ENCODE data around the gene HMG20B.

The HMG20B gene

GRCh38 chr19:3608079-3608641 lies 35.4 kb downstream of the HMG20B start:
- DNase-seq, result no peak

- DNase-seq, result no peak
Measured at GRCh38 chr19:3608750-3609322, 36.1 kb downstream of the HMG20B start.

GRCh38 chr19:3609779-3610719 lies 37.3 kb downstream of the HMG20B start:
- no peak for DNase-seq

GRCh38 chr19:3610745-3611717 lies 38.3 kb downstream of the HMG20B start:
- DNase-seq, result no peak

GRCh38 chr19:3611841-3612240 lies 39.1 kb downstream of the HMG20B start:
- no peak for DNase-seq

- no peak for DNase-seq
Measured at GRCh38 chr19:3612330-3612729, 39.6 kb downstream of the HMG20B start.

GRCh38 chr19:3612901-3613741 lies 40.4 kb downstream of the HMG20B start:
- DNase-seq, result no peak

- no peak for DNase-seq
Measured at GRCh38 chr19:3613818-3614661, 41.3 kb downstream of the HMG20B start.

GRCh38 chr19:3614858-3615505 lies 42.2 kb downstream of the HMG20B start:
- no peak for DNase-seq

- DNase-seq, result no peak
Measured at GRCh38 chr19:3615524-3616135, 42.9 kb downstream of the HMG20B start.

GRCh38 chr19:3617463-3617862 lies 44.7 kb downstream of the HMG20B start:
- no peak for DNase-seq

- DNase-seq, result no peak
Measured at GRCh38 chr19:3618144-3618810, 45.5 kb downstream of the HMG20B start.

- DNase-seq, result no peak
Measured at GRCh38 chr19:3618811-3619630, 46.3 kb downstream of the HMG20B start.

- DNase-seq, result no peak
Measured at GRCh38 chr19:3619631-3620012, 46.9 kb downstream of the HMG20B start.

GRCh38 chr19:3620145-3620816 lies 47.5 kb downstream of the HMG20B start:
- no peak for DNase-seq

- no peak for DNase-seq
Measured at GRCh38 chr19:3620817-3621547, 48.2 kb downstream of the HMG20B start.

- DNase-seq, result no peak
Measured at GRCh38 chr19:3621689-3622088, 48.9 kb downstream of the HMG20B start.
